ENCODE results near the gene AKIRIN2. TPM values are rescaled to one million over a fixed set of nuclear protein-coding genes. Genes with fewer than 3 reads are reported as not detected.

The AKIRIN2 gene
- total RNA-seq, 2 experiments from 2014 or later = 57.3 to 64.4 TPM

GRCh38 chr6:87671555-87672029 lies 30.4 kb downstream of the AKIRIN2 start:
- H3K27ac Mint-ChIP-seq = no peak overlapping the region
- H3K27me3 Mint-ChIP-seq = no peaks in the 10 kb centered on the region
- H3K9me3 Mint-ChIP-seq (ENCODE audit: low read depth) = no peaks in the 10 kb centered on the region
- H3K4me1 Mint-ChIP-seq = peaks cover 13% of the 10 kb centered on the region
- CTCF ChIA-PET = interaction anchor here (2.2 kb wide), 1 partner anchor 11 kb away, joined by 9 read pairs; no protein-coding TSS in a partner anchor
- no peak overlapping the region for H3K4me3 Mint-ChIP-seq
- ATAC-seq (no peak), DNase-seq (no peak)
- peaks cover 60% of the 10 kb centered on the region for H3K36me3 Mint-ChIP-seq

- Mint-ChIP-seq H3K27me3 (no peaks in the 10 kb centered on the region), H3K36me3 (peaks cover 54% of the 10 kb centered on the region), H3K9me3 (ENCODE audit: low read depth) (no peaks in the 10 kb centered on the region), H3K4me3 (no peak overlapping the region), H3K4me1 (peaks cover 11% of the 10 kb centered on the region), H3K27ac (peak overlapping the region; percentile 81)
- no peak for ATAC-seq
- no peak for DNase-seq
- CTCF ChIA-PET = no interaction called here
Measured at GRCh38 chr6:87670707-87671106, 31.3 kb downstream of the AKIRIN2 start.

- Mint-ChIP-seq H3K4me1 (peaks cover 11% of the 10 kb centered on the region), H3K9me3 (ENCODE audit: low read depth) (no peaks in the 10 kb centered on the region), H3K4me3 (no peak overlapping the region), H3K36me3 (peaks cover 42% of the 10 kb centered on the region), H3K27me3 (no peaks in the 10 kb centered on the region), H3K27ac (no peak overlapping the region)
- DNase-seq (no peak), ATAC-seq (no peak)
- CTCF ChIA-PET = no interaction called here
Measured at GRCh38 chr6:87669051-87669450, 33.0 kb downstream of the AKIRIN2 start.

GRCh38 chr6:87668013-87668412 lies 34.0 kb downstream of the AKIRIN2 start:
- peaks cover 40% of the 10 kb centered on the region for H3K36me3 Mint-ChIP-seq
- no peak overlapping the region for H3K27ac Mint-ChIP-seq
- DNase-seq (no peak), ATAC-seq (no peak)
- H3K9me3 Mint-ChIP-seq (ENCODE audit: low read depth) = no peaks in the 10 kb centered on the region
- peaks cover 11% of the 10 kb centered on the region for H3K4me1 Mint-ChIP-seq
- H3K4me3 Mint-ChIP-seq = no peak overlapping the region
- H3K27me3 Mint-ChIP-seq = no peaks in the 10 kb centered on the region
- CTCF ChIA-PET = no interaction called here

GRCh38 chr6:87667032-87667431 lies 35.0 kb downstream of the AKIRIN2 start:
- H3K4me1 Mint-ChIP-seq = peaks cover 11% of the 10 kb centered on the region
- peak overlapping the region; percentile 20 for H3K27ac Mint-ChIP-seq
- no peaks in the 10 kb centered on the region for H3K9me3 Mint-ChIP-seq (ENCODE audit: low read depth)
- DNase-seq (no peak), ATAC-seq (no peak)
- H3K27me3 Mint-ChIP-seq = no peaks in the 10 kb centered on the region
- CTCF ChIA-PET = no interaction called here
- H3K4me3 Mint-ChIP-seq = no peak overlapping the region
- peaks cover 35% of the 10 kb centered on the region for H3K36me3 Mint-ChIP-seq

- Mint-ChIP-seq H3K4me3 (no peak overlapping the region), H3K27ac (no peak overlapping the region), H3K9me3 (ENCODE audit: low read depth) (no peaks in the 10 kb centered on the region), H3K36me3 (peaks cover 34% of the 10 kb centered on the region), H3K4me1 (no peaks in the 10 kb centered on the region), H3K27me3 (no peaks in the 10 kb centered on the region)
- no peak for DNase-seq
- CTCF ChIA-PET = no interaction called here
- ATAC-seq = no peak
Measured at GRCh38 chr6:87664921-87665485, 37.0 kb downstream of the AKIRIN2 start.

- Mint-ChIP-seq H3K9me3 (ENCODE audit: low read depth) (no peaks in the 10 kb centered on the region), H3K4me3 (no peak overlapping the region), H3K4me1 (no peaks in the 10 kb centered on the region), H3K36me3 (peaks cover 39% of the 10 kb centered on the region), H3K27me3 (no peaks in the 10 kb centered on the region), H3K27ac (no peak overlapping the region)
- DNase-seq (no peak), ATAC-seq (no peak)
- CTCF ChIA-PET = no interaction called here
Measured at GRCh38 chr6:87663434-87663833, 38.6 kb downstream of the AKIRIN2 start.

GRCh38 chr6:87661503-87661902 lies 40.5 kb downstream of the AKIRIN2 start:
- Mint-ChIP-seq H3K4me3 (no peak overlapping the region), H3K27me3 (no peaks in the 10 kb centered on the region), H3K27ac (no peak overlapping the region), H3K4me1 (peaks cover 11% of the 10 kb centered on the region), H3K36me3 (peaks cover 44% of the 10 kb centered on the region), H3K9me3 (ENCODE audit: low read depth) (no peaks in the 10 kb centered on the region)
- CTCF ChIA-PET = interaction anchor here (1.0 kb wide), 1 partner anchor 13 kb away, joined by 3 read pairs; no protein-coding TSS in a partner anchor
- ATAC-seq (no peak), DNase-seq (no peak)

- no peak for DNase-seq
- no peak overlapping the region for H3K27ac Mint-ChIP-seq
- H3K4me3 Mint-ChIP-seq = no peak overlapping the region
- CTCF ChIA-PET = interaction anchor here (1.0 kb wide), 1 partner anchor 13 kb away, joined by 3 read pairs; no protein-coding TSS in a partner anchor
- H3K4me1 Mint-ChIP-seq = peaks cover 12% of the 10 kb centered on the region
- no peak for ATAC-seq
- no peaks in the 10 kb centered on the region for H3K27me3 Mint-ChIP-seq
- H3K36me3 Mint-ChIP-seq = peaks cover 45% of the 10 kb centered on the region
- H3K9me3 Mint-ChIP-seq (ENCODE audit: low read depth) = no peaks in the 10 kb centered on the region
Measured at GRCh38 chr6:87661016-87661415, 41.0 kb downstream of the AKIRIN2 start.

- Mint-ChIP-seq H3K27ac (no peak overlapping the region), H3K4me3 (no peak overlapping the region), H3K4me1 (peaks cover 12% of the 10 kb centered on the region), H3K9me3 (ENCODE audit: low read depth) (no peaks in the 10 kb centered on the region), H3K36me3 (peaks cover 49% of the 10 kb centered on the region), H3K27me3 (no peaks in the 10 kb centered on the region)
- ATAC-seq (no peak), DNase-seq (no peak)
- CTCF ChIA-PET = no interaction called here
Measured at GRCh38 chr6:87660226-87660911, 41.7 kb downstream of the AKIRIN2 start.

- CTCF ChIA-PET = interaction anchor here (1.0 kb wide), 1 partner anchor 11 kb away, joined by 3 read pairs; no protein-coding TSS in a partner anchor
- no peak for DNase-seq
- ATAC-seq = no peak
- H3K4me3 Mint-ChIP-seq = no peak overlapping the region
- peaks cover 17% of the 10 kb centered on the region for H3K4me1 Mint-ChIP-seq
- H3K27me3 Mint-ChIP-seq = no peaks in the 10 kb centered on the region
- no peaks in the 10 kb centered on the region for H3K9me3 Mint-ChIP-seq (ENCODE audit: low read depth)
- peaks cover 59% of the 10 kb centered on the region for H3K36me3 Mint-ChIP-seq
- H3K27ac Mint-ChIP-seq = no peak overlapping the region
Measured at GRCh38 chr6:87658516-87658915, 43.5 kb downstream of the AKIRIN2 start.

GRCh38 chr6:87656857-87657256 lies 45.2 kb downstream of the AKIRIN2 start:
- DNase-seq = no peak
- H3K36me3 Mint-ChIP-seq = peaks cover 67% of the 10 kb centered on the region
- H3K9me3 Mint-ChIP-seq (ENCODE audit: low read depth) = no peaks in the 10 kb centered on the region
- CTCF ChIA-PET = interaction anchor here (1.0 to 1.4 kb wide), 2 partner anchors 10 to 51 kb away, joined by 3 to 4 read pairs; no protein-coding TSS in a partner anchor
- no peak for ATAC-seq
- H3K4me3 Mint-ChIP-seq = no peak overlapping the region
- H3K27me3 Mint-ChIP-seq = no peaks in the 10 kb centered on the region
- H3K27ac Mint-ChIP-seq = peak overlapping the region; percentile 50
- H3K4me1 Mint-ChIP-seq = peaks cover 27% of the 10 kb centered on the region

- no peak for ATAC-seq
- no peak for DNase-seq
- peaks cover 27% of the 10 kb centered on the region for H3K4me1 Mint-ChIP-seq
- no peak overlapping the region for H3K4me3 Mint-ChIP-seq
- CTCF ChIA-PET = interaction anchor here (0.7 to 1.4 kb wide), 3 partner anchors 8 to 24 kb away, joined by 3 to 5 read pairs (median 3); no protein-coding TSS in a partner anchor
- peaks cover 63% of the 10 kb centered on the region for H3K36me3 Mint-ChIP-seq
- no peaks in the 10 kb centered on the region for H3K27me3 Mint-ChIP-seq
- H3K9me3 Mint-ChIP-seq (ENCODE audit: low read depth) = no peaks in the 10 kb centered on the region
- no peak overlapping the region for H3K27ac Mint-ChIP-seq
Measured at GRCh38 chr6:87655824-87656223, 46.2 kb downstream of the AKIRIN2 start.
